SK-N-MC (cell line): ENCODE data around the gene MXRA5.
"Not testable (repeated sequence)": the region's sequence is repeated elsewhere in the genome, so short reads cannot be mapped to it uniquely, and the experiment has no call there.

ENCODE experiments used
- DNase-seq: peaks from one replicate; pipeline ENCODE4 v3.0.0-alpha.2; 2011; ENCODE audit warnings: low read depth, low spot score
- H3K27ac ChIP-seq: fragments of 200-600 bp; sonication (generic); 2 replicates; pipeline ENCODE4 v1.5.1; 2016; ENCODE audit warnings: mixed run types
- H3K36me3 ChIP-seq: fragments of 200-600 bp; sonication (generic); 2 replicates; pipeline ENCODE4 v1.6.1; 2017; ENCODE audit warnings: antibody characterized with exemption, low read length, mixed read lengths; ENCODE audit not compliant: insufficient read depth
- H3K4me3 ChIP-seq: fragments of 200-600 bp; sonication (generic); 2 replicates; pipeline ENCODE4 v1.5.1; 2016
- H3K9ac ChIP-seq: fragments of 200-600 bp; sonication (generic); 2 replicates; pipeline ENCODE4 v1.8.0; 2017; ENCODE audit warnings: mixed run types, mixed read lengths; ENCODE audit not compliant: insufficient read length
- H3K9me3 ChIP-seq: fragments of 200-600 bp; sonication (generic); 2 replicates; pipeline ENCODE4 v1.6.1; 2017; ENCODE audit warnings: low read depth, mild to moderate bottlenecking, antibody characterized with exemption, low read length, moderate library complexity, mixed read lengths
- EZH2 ChIP-seq: fragments of 200-600 bp; sonication (generic); IDR thresholded peaks from one replicate; pipeline ENCODE4 v1.6.1; 2017; ENCODE audit warnings: antibody characterized with exemption
- FOXP2 ChIP-seq: optimal IDR thresholded peaks from 2 replicates; pipeline ENCODE3; 2011; ENCODE audit warnings: mild to moderate bottlenecking, moderate library complexity; ENCODE audit not compliant: insufficient read depth; ENCODE audit errors: extremely low read length, control extremely low read depth
- POLR2AphosphoS5 ChIP-seq: IDR thresholded peaks from 2 replicates; pipeline ENCODE4 v1.6.1; 2012; ENCODE audit warnings: mild to moderate bottlenecking, low read depth, low read length, borderline replicate concordance

Gene MXRA5

GRCh38 chrX:3290561-3290960 lies 55.9 kb downstream of the MXRA5 start:
- Histone ChIP-seq H3K27ac (no peak overlapping the region), H3K4me3 (no peak overlapping the region), H3K9me3 (no peaks in the 10 kb centered on the region), H3K36me3 (no peaks in the 10 kb centered on the region), H3K9ac (no peak overlapping the region)
- TF ChIP-seq POLR2AphosphoS5: no peak
- TF ChIP-seq EZH2: no peak
- TF ChIP-seq FOXP2: no peak
- no peak for DNase-seq

- Histone ChIP-seq H3K27ac (no peak overlapping the region), H3K9ac (no peak overlapping the region), H3K36me3 (no peaks in the 10 kb centered on the region), H3K9me3 (no peaks in the 10 kb centered on the region), H3K4me3 (no peak overlapping the region)
- TF ChIP-seq POLR2AphosphoS5: no peak
- no peak for TF ChIP-seq FOXP2
- no peak for TF ChIP-seq EZH2
- no peak for DNase-seq
These were observed 60.1 kb downstream of the MXRA5 start for GRCh38 chrX:3286196-3286945.

GRCh38 chrX:3280706-3281105 lies 65.7 kb downstream of the MXRA5 start:
- H3K9ac ChIP-seq: no peak overlapping the region
- no peaks in the 10 kb centered on the region for H3K36me3 ChIP-seq
- no peak for DNase-seq
- H3K27ac ChIP-seq: no peak overlapping the region
- H3K9me3 ChIP-seq: no peaks in the 10 kb centered on the region
- TF ChIP-seq FOXP2 (no peak), POLR2AphosphoS5 (no peak), EZH2 (no peak)
- no peak overlapping the region for H3K4me3 ChIP-seq

- H3K27ac ChIP-seq, H3K9ac ChIP-seq, H3K4me3 ChIP-seq, H3K36me3 ChIP-seq, DNase-seq, H3K9me3 ChIP-seq: not testable (repeated sequence)
These were observed 72.8 kb downstream of the MXRA5 start for GRCh38 chrX:3273668-3274067.

- TF ChIP-seq FOXP2: no peak
- TF ChIP-seq EZH2: no peak
- no peak for TF ChIP-seq POLR2AphosphoS5
- Histone ChIP-seq H3K9me3 (no peaks in the 10 kb centered on the region), H3K4me3 (peak overlapping the region; percentile 74), H3K9ac (no peak overlapping the region), H3K36me3 (no peaks in the 10 kb centered on the region), H3K27ac (peak overlapping the region; percentile 62; the same call in 1 of the 2 replicates)
- no peak for DNase-seq
These were observed 74.6 kb downstream of the MXRA5 start for GRCh38 chrX:3271834-3272186.

GRCh38 chrX:3271183-3271833 lies 75.1 kb downstream of the MXRA5 start:
- peak overlapping the region; percentile 23 for H3K9ac ChIP-seq
- H3K27ac ChIP-seq: peak overlapping the region; percentile 62; the same call in 1 of the 2 replicates
- H3K36me3 ChIP-seq: no peaks in the 10 kb centered on the region
- DNase-seq: no peak
- TF ChIP-seq EZH2 (no peak), FOXP2 (no peak), POLR2AphosphoS5 (no peak)
- H3K4me3 ChIP-seq: peak overlapping the region; percentile 74
- H3K9me3 ChIP-seq: no peaks in the 10 kb centered on the region

- no peak overlapping the region for H3K27ac ChIP-seq
- no peak for DNase-seq
- TF ChIP-seq FOXP2 (no peak), POLR2AphosphoS5 (no peak), EZH2 (no peak)
- no peaks in the 10 kb centered on the region for H3K36me3 ChIP-seq
- no peak overlapping the region for H3K4me3 ChIP-seq
- no peak overlapping the region for H3K9ac ChIP-seq
- no peaks in the 10 kb centered on the region for H3K9me3 ChIP-seq
These were observed 77.6 kb downstream of the MXRA5 start for GRCh38 chrX:3268829-3269228.

GRCh38 chrX:3263681-3264126 lies 82.7 kb downstream of the MXRA5 start:
- TF ChIP-seq FOXP2 (no peak), POLR2AphosphoS5 (no peak), EZH2 (no peak)
- Histone ChIP-seq H3K9ac (no peak overlapping the region), H3K9me3 (no peaks in the 10 kb centered on the region; the same call in 1 of the 2 replicates), H3K27ac (no peak overlapping the region), H3K4me3 (no peak overlapping the region), H3K36me3 (no peaks in the 10 kb centered on the region)
- DNase-seq: no peak

- TF ChIP-seq POLR2AphosphoS5 (no peak), EZH2 (no peak), FOXP2 (no peak)
- H3K9ac ChIP-seq: no peak overlapping the region
- no peak for DNase-seq
- H3K9me3 ChIP-seq: no peaks in the 10 kb centered on the region; the same call in 1 of the 2 replicates
- H3K36me3 ChIP-seq: no peaks in the 10 kb centered on the region
- no peak overlapping the region for H3K4me3 ChIP-seq
- no peak overlapping the region for H3K27ac ChIP-seq
These were observed 83.6 kb downstream of the MXRA5 start for GRCh38 chrX:3262901-3263300.
